GM12892 (cell line): Measurements from ENCODE around the gene ACADS.

Experiments used
- POLR2A ChIP-seq: IDR thresholded peaks from 2 replicates; pipeline ENCODE4 v1.6.1; 2011; ENCODE audit warnings: low read depth, low read length, control low read depth
- POLR2AphosphoS5 ChIP-seq: IDR thresholded peaks from 2 replicates; pipeline ENCODE4 v1.6.1; 2011; ENCODE audit warnings: low read depth, low read length, control low read depth

GRCh38 chr12:120744922-120745493 is 19.4 kb downstream of the ACADS start:
- TF ChIP-seq POLR2AphosphoS5 (no peak), POLR2A (no peak)
